Mesothelial cell of epicardium (in vitro differentiated cells): Measurements from ENCODE around the gene XPA. TPM values are rescaled to one million over a fixed set of nuclear protein-coding genes. Genes with fewer than 3 reads are reported as not detected.
"Not testable (repeated sequence)": the region's sequence is repeated elsewhere in the genome, so short reads cannot be mapped to it uniquely, and the experiment has no call there.

Experiments used
- DNase-seq, 2 experiments: peaks; one replicate each; pipeline ENCODE4 v3.0.0; 2021; ENCODE audit warnings: low spot score in 2 of 2; ENCODE audit not compliant: unreplicated experiment in 2 of 2
- H3K27ac Mint-ChIP-seq: 2 replicates; pipeline ENCODE4 v1.8.0; 2021; ENCODE audit warnings: mixed read lengths
- H3K27me3 Mint-ChIP-seq: 2 replicates; pipeline ENCODE4 v1.8.0; 2021; ENCODE audit warnings: low read depth, mixed read lengths
- H3K36me3 Mint-ChIP-seq: 2 replicates; pipeline ENCODE4 v1.8.0; 2021; ENCODE audit warnings: mixed read lengths
- H3K4me1 Mint-ChIP-seq: 2 replicates; pipeline ENCODE4 v1.8.0; 2021; ENCODE audit warnings: mixed read lengths
- H3K4me3 Mint-ChIP-seq: 2 replicates; pipeline ENCODE4 v1.8.0; 2021; ENCODE audit warnings: mild to moderate bottlenecking, moderate library complexity, mixed read lengths
- H3K9me3 Mint-ChIP-seq: 2 replicates; pipeline ENCODE4 v1.8.0; 2021; ENCODE audit warnings: mixed read lengths
- CTCF ChIP-seq: fragments of 200-600 bp; sonication (generic); IDR thresholded peaks from one replicate; pipeline ENCODE4 v1.5.0; 2021; ENCODE audit warnings: antibody characterized with exemption; ENCODE audit not compliant: unreplicated experiment
- total RNA-seq: library from RNA; stranded (reverse); gene quantifications from 3 replicates; pipeline ENCODE4 v1.2.1, GENCODE V29; 2021

XPA gene
- total RNA-seq: 15.5 to 17.5 TPM (median 15.9 TPM) in 3 replicates

- Mint-ChIP-seq H3K9me3 (no peaks in the 10 kb centered on the region), H3K4me1 (peaks cover 50% of the 10 kb centered on the region), H3K27ac (peak within 1 kb of the TSS; percentile 96)
Measured at GRCh38 chr9:97696803-97697601, at the start of gene XPA. XPA (minus strand) TSS chr9:97697340; CDS start chr9:97697292, 48 bp downstream.

GRCh38 chr9:97744710-97745708, 47.9 kb upstream of the XPA start:
- peaks cover 18% of the 10 kb centered on the region for H3K4me1 Mint-ChIP-seq
- H3K27ac Mint-ChIP-seq: no peak overlapping the region
- no peak for TF ChIP-seq CTCF
- peaks cover 2% of the 10 kb centered on the region for H3K36me3 Mint-ChIP-seq
- peaks cover 20% of the 10 kb centered on the region for H3K27me3 Mint-ChIP-seq
- DNase-seq: no peak
- H3K9me3 Mint-ChIP-seq: peaks cover 20% of the 10 kb centered on the region
- H3K4me3 Mint-ChIP-seq: no peak overlapping the region

More at GRCh38 chr9:97696803-97697601, at the start of gene XPA:
- Mint-ChIP-seq H3K27me3 (no peaks in the 10 kb centered on the region), H3K4me3 (peak within 1 kb of the TSS; percentile 83), H3K36me3 (peaks cover 1% of the 10 kb centered on the region)
- no peak for TF ChIP-seq CTCF
- DNase-seq: peak; percentile 98 to 99

- Mint-ChIP-seq H3K9me3 (peaks cover 20% of the 10 kb centered on the region), H3K4me1 (peaks cover 18% of the 10 kb centered on the region), H3K27me3 (peaks cover 22% of the 10 kb centered on the region)
- not testable (repeated sequence) for H3K4me3 Mint-ChIP-seq, DNase-seq, H3K27ac Mint-ChIP-seq, H3K36me3 Mint-ChIP-seq
Measured at GRCh38 chr9:97744025-97744424, 46.9 kb upstream of the XPA start.

GRCh38 chr9:97742545-97742944, 45.4 kb upstream of the XPA start:
- Mint-ChIP-seq H3K9me3 (peaks cover 20% of the 10 kb centered on the region), H3K4me1 (peaks cover 9% of the 10 kb centered on the region), H3K36me3 (peaks cover 2% of the 10 kb centered on the region), H3K27ac (no peak overlapping the region), H3K27me3 (peaks cover 27% of the 10 kb centered on the region), H3K4me3 (no peak overlapping the region)
- no peak for DNase-seq
- no peak for TF ChIP-seq CTCF

- no peak for DNase-seq
- Mint-ChIP-seq H3K4me3 (no peak overlapping the region), H3K36me3 (peaks cover 2% of the 10 kb centered on the region), H3K9me3 (peaks cover 20% of the 10 kb centered on the region), H3K27me3 (peaks cover 27% of the 10 kb centered on the region), H3K27ac (no peak overlapping the region), H3K4me1 (peaks cover 3% of the 10 kb centered on the region)
- TF ChIP-seq CTCF: no peak
Measured at GRCh38 chr9:97741947-97742346, 44.8 kb upstream of the XPA start.
